GM23248 (cell line): Measurements from ENCODE around the gene SCAPER. TPM values are rescaled to one million over a fixed set of nuclear protein-coding genes. Genes with fewer than 3 reads are reported as not detected.

Source experiments
- DNase-seq: peaks from one replicate; pipeline ENCODE4 v3.0.0-alpha.2; 2015
- H2AFZ ChIP-seq: fragments of 200-600 bp; sonication (generic); 2 replicates; pipeline ENCODE4 v1.6.1; 2016; ENCODE audit warnings: antibody characterized with exemption
- H3F3A ChIP-seq: fragments of 200-600 bp; sonication (generic); 2 replicates; pipeline ENCODE4 v1.6.1; 2016; ENCODE audit warnings: mild to moderate bottlenecking, antibody characterized with exemption, mixed run types; ENCODE audit not compliant: insufficient read depth
- H3K27ac ChIP-seq: fragments of 200-600 bp; sonication (generic); 2 replicates; pipeline ENCODE4 v1.5.1; 2016; ENCODE audit warnings: mild to moderate bottlenecking
- H3K27me3 ChIP-seq: fragments of 200-600 bp; sonication (generic); replicated peaks from 2 replicates; pipeline ENCODE4 v1.6.1; 2016; ENCODE audit warnings: mild to moderate bottlenecking; ENCODE audit not compliant: insufficient read depth
- H3K36me3 ChIP-seq: fragments of 200-600 bp; sonication (generic); 2 replicates; pipeline ENCODE4 v1.6.1; 2016; ENCODE audit warnings: low read depth, mild to moderate bottlenecking
- H3K4me1 ChIP-seq: fragments of 200-600 bp; sonication (generic); 2 replicates; pipeline ENCODE4 v1.6.1; 2016; ENCODE audit warnings: mild to moderate bottlenecking; ENCODE audit not compliant: insufficient read depth
- H3K4me2 ChIP-seq: fragments of 200-600 bp; sonication (generic); one replicate; pipeline ENCODE4 v1.6.1; 2016; ENCODE audit warnings: mild to moderate bottlenecking; ENCODE audit not compliant: unreplicated experiment
- H3K4me3 ChIP-seq: fragments of 200-600 bp; sonication (generic); 2 replicates; pipeline ENCODE4 v1.5.1; 2016; ENCODE audit warnings: mild to moderate bottlenecking
- H3K79me2 ChIP-seq: fragments of 200-600 bp; sonication (generic); 2 replicates; pipeline ENCODE4 v1.6.1; 2016; ENCODE audit warnings: mild to moderate bottlenecking; ENCODE audit not compliant: insufficient read depth
- H3K9ac ChIP-seq: fragments of 200-600 bp; sonication (generic); 2 replicates; pipeline ENCODE4 v1.6.1; 2016; ENCODE audit warnings: mild to moderate bottlenecking
- H3K9me2 ChIP-seq: fragments of 200-600 bp; sonication (generic); 2 replicates; pipeline ENCODE4 v1.6.1; 2016; ENCODE audit warnings: mixed run types, mild to moderate bottlenecking, moderate library complexity; ENCODE audit not compliant: insufficient read depth
- H3K9me3 ChIP-seq: fragments of 200-600 bp; sonication (generic); one replicate; pipeline ENCODE4 v1.6.1; 2017; ENCODE audit warnings: low read depth
- H4K20me1 ChIP-seq: fragments of 200-600 bp; sonication (generic); 2 replicates; pipeline ENCODE4 v1.6.0; 2016; ENCODE audit not compliant: insufficient read depth
- EZH2 ChIP-seq: fragments of 200-600 bp; sonication (generic); IDR thresholded peaks from 2 replicates; pipeline ENCODE4 v1.6.1; 2018; ENCODE audit warnings: antibody characterized with exemption, mild to moderate bottlenecking; ENCODE audit not compliant: insufficient read depth, poor library complexity, severe bottlenecking
- EZH2phosphoT487 ChIP-seq: fragments of 200-600 bp; sonication (generic); IDR thresholded peaks from 2 replicates; pipeline ENCODE4 v1.6.1; 2018; ENCODE audit warnings: antibody characterized with exemption, moderate library complexity, mild to moderate bottlenecking, low read depth; ENCODE audit not compliant: insufficient read depth
- WGBS, 2 experiments: methylation state at CpG; one replicate each; pipeline ENCODE4 v1.1.6; 2015 to 2017; ENCODE audit warnings: low lambda C conversion rate in 2 of 2, low coverage in 1 of 2; ENCODE audit errors: missing lambda C conversion rate in 2 of 2; 5-methylcytosine and 5-hydroxymethylcytosine counted together
- in situ Hi-C: fragments of 300-500 bp; cut with MboI; formaldehyde crosslinking; loops from 2 replicates; pipeline ENCODE4 v1.15.0; 2020
- polyA plus RNA-seq: library from polyadenylated mRNA; unstranded; fragments of >200 nt; fragmentation: Nextera tagmentation; extraction: Ambion mirVana; gene quantifications from 2 replicates; pipeline ENCODE4 v1.2.1, GENCODE V29; 2016
- total RNA-seq: library from RNA; depleted of rRNA; stranded (reverse); fragments of >200 nt; shearing (Covaris generic); gene quantifications from 2 replicates; pipeline ENCODE4 v1.2.3, GENCODE V29; 2014

The SCAPER gene
- total and polyA plus RNA-seq, 2 experiments from 2014 or later, result 5.9 to 7.8 TPM

- WGBS, 2 experiments, result 98 to 100% methylated on average over 1 of the region's 1 CpG
- H3K4me1 ChIP-seq, result 0 out of 2 replicates have a peak, but pooled peaks cover 8% of the 10 kb centered on the region
- TF ChIP-seq EZH2phosphoT487 (no peak), EZH2 (no peak)
Measured at GRCh38 chr15:76843269-76843668, 61.9 kb downstream of the SCAPER start.

GRCh38 chr15:76840830-76841460 lies 64.2 kb downstream of the SCAPER start:
- Histone ChIP-seq H3K9me3 (no peaks in the 10 kb centered on the region), H3K36me3 (no peaks in the 10 kb centered on the region), H2AFZ (no peak overlapping the region), H3K4me2 (no peak overlapping the region), H4K20me1 (no peaks in the 10 kb centered on the region), H3F3A (no peaks in the 10 kb centered on the region), H3K27me3 (no peaks in the 10 kb centered on the region), H3K79me2 (no peaks in the 10 kb centered on the region), H3K27ac (no peak overlapping the region), H3K4me1 (0 out of 2 replicates have a peak, but pooled peaks cover 8% of the 10 kb centered on the region), H3K9me2 (no peaks in the 10 kb centered on the region), H3K9ac (no peak overlapping the region), H3K4me3 (no peak overlapping the region)
- peak; percentile 75 for DNase-seq
- in situ Hi-C loops, result loop anchor here (25.0 kb wide), 1 partner anchor 604 kb away; no protein-coding TSS in a partner anchor
- no peak for TF ChIP-seq EZH2
- no peak for TF ChIP-seq EZH2phosphoT487
- WGBS, 2 experiments, result 68 to 75% methylated on average over 5 of the region's 5 CpGs

More at GRCh38 chr15:76843269-76843668, 61.9 kb downstream of the SCAPER start:
- Histone ChIP-seq H3K36me3 (no peaks in the 10 kb centered on the region), H3K4me2 (no peak overlapping the region), H3K79me2 (no peaks in the 10 kb centered on the region), H3K4me3 (no peak overlapping the region), H3K9ac (no peak overlapping the region), H3F3A (no peaks in the 10 kb centered on the region), H4K20me1 (no peaks in the 10 kb centered on the region), H3K9me2 (no peaks in the 10 kb centered on the region), H3K9me3 (no peaks in the 10 kb centered on the region), H2AFZ (no peak overlapping the region), H3K27me3 (no peaks in the 10 kb centered on the region), H3K27ac (no peak overlapping the region)
- no peak for DNase-seq
- in situ Hi-C loops, result loop anchor here (25.0 kb wide), 1 partner anchor 606 kb away; no protein-coding TSS in a partner anchor

GRCh38 chr15:76839173-76839572 lies 66.0 kb downstream of the SCAPER start:
- Histone ChIP-seq H4K20me1 (no peaks in the 10 kb centered on the region), H3K4me1 (0 out of 2 replicates have a peak, but pooled peaks cover 3% of the 10 kb centered on the region), H2AFZ (no peak overlapping the region), H3K9me3 (no peaks in the 10 kb centered on the region), H3K27ac (no peak overlapping the region), H3K4me3 (no peak overlapping the region), H3K27me3 (no peaks in the 10 kb centered on the region), H3K79me2 (0 out of 2 replicates have a peak, but pooled peaks cover 5% of the 10 kb centered on the region), H3K4me2 (no peak overlapping the region), H3K36me3 (no peaks in the 10 kb centered on the region), H3K9me2 (no peaks in the 10 kb centered on the region), H3F3A (no peaks in the 10 kb centered on the region), H3K9ac (no peak overlapping the region)
- WGBS, 2 experiments, result 78 to 80% methylated on average over 3 of the region's 3 CpGs
- TF ChIP-seq EZH2phosphoT487 (no peak), EZH2 (no peak)
- in situ Hi-C loops, result loop anchor here (25.0 kb wide), 1 partner anchor 602 kb away; no protein-coding TSS in a partner anchor
- DNase-seq, result peak; percentile 5

- H3K4me1 ChIP-seq, result no peaks in the 10 kb centered on the region
- no peaks in the 10 kb centered on the region for H3K36me3 ChIP-seq
- H3K4me3 ChIP-seq, result no peak overlapping the region
- H3K27me3 ChIP-seq, result no peaks in the 10 kb centered on the region
- H3K4me2 ChIP-seq, result no peak overlapping the region
- in situ Hi-C loops, result loop anchor here (25.0 kb wide), 1 partner anchor 600 kb away; no protein-coding TSS in a partner anchor
- TF ChIP-seq EZH2, result no peak
- no peak for TF ChIP-seq EZH2phosphoT487
- no peak overlapping the region for H3K27ac ChIP-seq
- H3K79me2 ChIP-seq, result 0 out of 2 replicates have a peak, but pooled peaks cover 5% of the 10 kb centered on the region
- H3K9ac ChIP-seq, result no peak overlapping the region
- H2AFZ ChIP-seq, result no peak overlapping the region
- 92 to 93% methylated on average over 6 of the region's 6 CpGs for WGBS, 2 experiments
- H3K9me3 ChIP-seq, result no peaks in the 10 kb centered on the region
- H4K20me1 ChIP-seq, result no peaks in the 10 kb centered on the region
- H3F3A ChIP-seq, result no peaks in the 10 kb centered on the region
- H3K9me2 ChIP-seq, result no peaks in the 10 kb centered on the region
- DNase-seq, result no peak
Measured at GRCh38 chr15:76837474-76837873, 67.7 kb downstream of the SCAPER start.
